Peyer's patch (tissue), 4 donors: ENCODE results near the gene FNDC3B. TPM values are rescaled to one million over a fixed set of nuclear protein-coding genes. Genes with fewer than 3 reads are reported as not detected.

Experiments
- DNase-seq, 3 donors: peaks; one replicate each; pipeline ENCODE4 v3.0.0-alpha.2; 2017 to 2019
- H3K27ac ChIP-seq, 4 donors: fragments of 200-600 bp; sonication (generic); one replicate each; pipeline ENCODE4 v1.5.1; 2016 to 2019
- H3K27me3 ChIP-seq, 2 donors: fragments of 200-600 bp; sonication (generic); one replicate each; pipeline ENCODE4 v1.5.1; 2019
- H3K36me3 ChIP-seq, 3 donors: fragments of 200-600 bp; sonication (generic); one replicate each; pipeline ENCODE4 v1.5.1; 2016 to 2019
- H3K4me1 ChIP-seq, 4 donors: fragments of 200-600 bp; sonication (generic); one replicate each; pipeline ENCODE4 v1.5.1; 2016 to 2019
- H3K4me3 ChIP-seq, 4 donors: fragments of 200-600 bp; sonication (generic); 1 replicate in 3 of 4; 2 replicates in 1 of 4; pipeline ENCODE4 v1.5.1; 2016 to 2019; ENCODE audit warnings: mild to moderate bottlenecking in 1 of 4
- H3K9me3 ChIP-seq, 4 donors: fragments of 200-600 bp; sonication (generic); one replicate each; pipeline ENCODE4 v1.5.1; 2016 to 2019; ENCODE audit warnings: mild to moderate bottlenecking in 1 of 4
- CTCF ChIP-seq, 6 experiments: fragments of 450-650 bp in 4 of 6; fragments of 200-600 bp in 2 of 6; sonication (generic) in 1 of 6; IDR thresholded peaks; one replicate each; pipeline ENCODE4 v1.5.1; 2017 to 2019; ENCODE audit warnings: antibody characterized with exemption in 6 of 6, mild to moderate bottlenecking in 3 of 6, moderate library complexity in 1 of 6
- POLR2A ChIP-seq, 2 donors: fragments of 450-650 bp; IDR thresholded peaks; one replicate each; pipeline ENCODE4 v1.5.1; 2017; ENCODE audit warnings: antibody characterized with exemption in 2 of 2, mild to moderate bottlenecking in 2 of 2, moderate library complexity in 2 of 2
- total RNA-seq, 4 donors: library from RNA; depleted of rRNA; stranded (reverse); fragments of >200 nt; gene quantifications; one replicate each; pipeline ENCODE4 v1.1.0, GENCODE V29; 2016

The FNDC3B gene
- total RNA-seq, 4 donors from 2014 or later = 28.7 to 74.3 (median 54.6) TPM

DNA sequence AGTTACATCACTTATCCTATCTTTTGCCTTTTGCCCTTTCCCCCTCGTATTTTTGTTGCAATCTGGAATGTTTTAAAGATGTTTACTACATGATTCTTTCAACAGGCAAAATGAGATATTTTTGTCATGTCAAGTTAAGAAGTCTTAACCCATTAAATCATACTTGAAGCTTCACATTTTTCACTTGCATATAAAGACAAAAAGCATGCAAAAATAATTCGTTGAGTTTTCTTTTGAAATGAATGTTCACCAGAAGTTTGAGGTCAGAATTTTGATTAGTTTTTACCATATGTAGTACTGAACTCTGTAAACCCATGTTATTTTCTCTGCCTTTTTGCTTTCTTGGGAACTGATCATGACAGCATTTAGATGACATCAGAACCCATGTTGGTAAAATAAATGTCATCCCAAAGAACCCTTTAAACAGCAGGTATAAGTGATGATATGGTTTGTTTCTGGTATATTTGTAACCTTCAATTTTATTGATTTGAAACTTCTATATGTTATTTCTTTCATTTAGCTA, 220.4 kb downstream of the FNDC3B start:
- Histone ChIP-seq H3K9me3 (no peaks in the 10 kb centered on the region), H3K4me3 (no peak overlapping the region), H3K4me1 (peaks cover 0 to 8% (median 0%) of the 10 kb centered on the region in 4 donors), H3K27ac (no peak overlapping the region), H3K27me3 (no peaks in the 10 kb centered on the region), H3K36me3 (peaks cover 0 to 4% (median 0%) of the 10 kb centered on the region in 3 donors)
- TF ChIP-seq CTCF (IDR thresholded peaks at IDR 0.05) (no peak), POLR2A (IDR thresholded peaks at IDR 0.05) (no peak)
- DNase-seq = no peak

DNA sequence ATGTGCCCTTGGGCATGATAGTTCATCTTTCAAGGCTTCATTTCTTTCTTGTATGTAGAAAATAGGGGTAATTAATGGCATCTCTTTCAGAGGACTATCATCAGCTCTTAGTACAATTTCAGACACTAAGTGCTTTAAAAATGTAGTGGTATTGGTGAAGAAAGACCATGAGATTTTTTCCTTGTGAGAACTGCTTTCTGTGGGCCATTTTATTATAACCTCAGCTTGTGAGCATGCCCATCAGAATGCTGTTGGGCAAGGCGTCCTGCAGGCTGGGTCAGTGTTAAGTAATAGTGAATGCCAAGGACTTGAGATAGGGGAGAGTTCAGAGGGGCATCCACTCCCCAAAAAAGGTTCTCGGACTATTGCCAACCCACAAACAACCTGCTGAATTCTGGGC, 221.0 kb downstream of the FNDC3B start:
- peaks cover 0 to 8% (median 0%) of the 10 kb centered on the region in 4 donors for H3K4me1 ChIP-seq
- TF ChIP-seq POLR2A (IDR thresholded peaks at IDR 0.05) (no peak), CTCF (IDR thresholded peaks at IDR 0.05) (no peak)
- H3K27me3 ChIP-seq = no peaks in the 10 kb centered on the region
- DNase-seq = no peak
- H3K9me3 ChIP-seq = no peaks in the 10 kb centered on the region
- H3K4me3 ChIP-seq = no peak overlapping the region
- H3K27ac ChIP-seq = peak overlapping the region in 1 of 4 donors; percentile 10
- peaks cover 0 to 4% (median 0%) of the 10 kb centered on the region in 3 donors for H3K36me3 ChIP-seq

GRCh38 chr3:172261054-172261453, 221.7 kb downstream of the FNDC3B start:
- H3K9me3 ChIP-seq = no peaks in the 10 kb centered on the region
- no peak overlapping the region for H3K4me3 ChIP-seq
- peaks cover 0 to 8% (median 0%) of the 10 kb centered on the region in 4 donors for H3K4me1 ChIP-seq
- DNase-seq = no peak
- no peaks in the 10 kb centered on the region for H3K27me3 ChIP-seq
- H3K27ac ChIP-seq = peak overlapping the region in 1 of 4 donors; percentile 10
- H3K36me3 ChIP-seq = peaks cover 0 to 5% (median 0%) of the 10 kb centered on the region in 3 donors
- no peak for TF ChIP-seq POLR2A (IDR thresholded peaks at IDR 0.05)
- TF ChIP-seq CTCF (IDR thresholded peaks at IDR 0.05) = no peak

DNA sequence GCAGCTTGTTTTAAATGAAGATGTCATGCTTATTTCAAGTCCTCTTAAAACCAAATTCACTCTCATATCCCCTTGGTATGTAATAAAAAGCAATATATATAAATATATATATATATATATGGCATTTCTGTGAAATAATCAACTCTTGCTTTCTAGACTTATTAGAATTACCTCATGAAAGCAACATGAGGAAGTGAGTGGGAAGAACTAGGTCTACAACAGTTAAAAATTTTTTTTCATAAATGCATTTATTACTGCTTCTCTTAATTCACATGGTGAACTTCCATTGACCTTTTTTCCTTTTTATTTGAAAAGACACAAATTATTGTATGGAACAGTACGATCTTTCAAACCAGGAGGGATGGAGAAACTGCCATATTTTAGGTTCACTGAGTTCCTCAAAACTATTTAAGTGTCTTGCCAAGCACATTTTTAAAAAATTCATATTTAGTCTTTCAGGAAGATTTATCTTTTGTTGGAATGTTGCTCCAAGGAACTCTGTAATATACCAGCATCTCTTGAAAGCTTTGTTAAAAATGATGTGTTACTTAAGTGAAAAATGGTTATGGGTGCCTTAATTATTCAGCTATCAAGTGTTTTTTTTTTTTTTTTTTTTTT, 223.7 kb downstream of the FNDC3B start:
- no peak overlapping the region for H3K4me3 ChIP-seq
- no peaks in the 10 kb centered on the region for H3K27me3 ChIP-seq
- no peak for DNase-seq
- H3K9me3 ChIP-seq = no peaks in the 10 kb centered on the region
- peaks cover 0 to 8% (median 0%) of the 10 kb centered on the region in 4 donors for H3K4me1 ChIP-seq
- H3K36me3 ChIP-seq = peaks cover 0 to 6% (median 0%) of the 10 kb centered on the region in 3 donors
- TF ChIP-seq POLR2A (IDR thresholded peaks at IDR 0.05) (no peak), CTCF (IDR thresholded peaks at IDR 0.05) (no peak)
- H3K27ac ChIP-seq = no peak overlapping the region

GRCh38 chr3:172263781-172264486, 224.6 kb downstream of the FNDC3B start:
- H3K27ac ChIP-seq = no peak overlapping the region
- H3K36me3 ChIP-seq = peaks cover 0 to 6% (median 0%) of the 10 kb centered on the region in 3 donors
- TF ChIP-seq POLR2A (IDR thresholded peaks at IDR 0.05) (no peak), CTCF (IDR thresholded peaks at IDR 0.05) (no peak)
- H3K4me3 ChIP-seq = no peak overlapping the region
- H3K27me3 ChIP-seq = no peaks in the 10 kb centered on the region
- no peak for DNase-seq
- peaks cover 0 to 4% (median 0%) of the 10 kb centered on the region in 4 donors for H3K4me1 ChIP-seq
- H3K9me3 ChIP-seq = no peaks in the 10 kb centered on the region
